ENCODE data around the gene SLC22A14.
"Not testable (repeated sequence)": the region's sequence is repeated elsewhere in the genome, so short reads cannot be mapped to it uniquely, and the experiment has no call there.

SLC22A14 gene

GRCh38 chr3:38314764-38315487 is 32.8 kb downstream of the SLC22A14 start:
- no peak for DNase-seq

GRCh38 chr3:38315488-38316230 is 33.6 kb downstream of the SLC22A14 start:
- DNase-seq: no peak

GRCh38 chr3:38316356-38317191 is 34.5 kb downstream of the SLC22A14 start:
- no peak for DNase-seq

GRCh38 chr3:38317192-38317759 is 35.2 kb downstream of the SLC22A14 start:
- DNase-seq: no peak

GRCh38 chr3:38318766-38319671 is 36.9 kb downstream of the SLC22A14 start:
- no peak for DNase-seq

- not testable (repeated sequence) for DNase-seq
These were observed 38.5 kb downstream of the SLC22A14 start for GRCh38 chr3:38320638-38321037.

- no peak for DNase-seq
These were observed 41.0 kb downstream of the SLC22A14 start for GRCh38 chr3:38323060-38323459.

- no peak for DNase-seq
These were observed 43.2 kb downstream of the SLC22A14 start for GRCh38 chr3:38325256-38325655.

- no peak for DNase-seq
These were observed 45.4 kb downstream of the SLC22A14 start for GRCh38 chr3:38327335-38328009.

GRCh38 chr3:38331257-38332022 is 49.3 kb downstream of the SLC22A14 start:
- no peak for DNase-seq

- DNase-seq: no peak
These were observed 50.1 kb downstream of the SLC22A14 start for GRCh38 chr3:38332201-38332600.

GRCh38 chr3:38334142-38335055 is 52.3 kb downstream of the SLC22A14 start:
- DNase-seq: no peak

- no peak for DNase-seq
These were observed 53.2 kb downstream of the SLC22A14 start for GRCh38 chr3:38335263-38335662.

GRCh38 chr3:38337703-38338102 is 55.6 kb downstream of the SLC22A14 start:
- no peak for DNase-seq

GRCh38 chr3:38343797-38344594 is 61.9 kb downstream of the SLC22A14 start:
- no peak for DNase-seq

GRCh38 chr3:38345879-38346586 is 63.9 kb downstream of the SLC22A14 start:
- no peak for DNase-seq

- peak; percentile 41 for DNase-seq
These were observed 64.7 kb downstream of the SLC22A14 start, which contains the start of gene XYLB for GRCh38 chr3:38346587-38347410. Gene XYLB (plus strand): TSS chr3:38346785. CDS start chr3:38346869, 84 bp downstream.

All from NCI-H774 (cell line).